GM18861 (cell line): ENCODE results near the gene BRSK1.
"Not testable (repeated sequence)": the region's sequence is repeated elsewhere in the genome, so short reads cannot be mapped to it uniquely, and the experiment has no call there.

ENCODE experiments used
- ATAC-seq: cut with Tn5 transposase; IDR thresholded peaks from one replicate; pipeline ENCODE4 v1.9.1; 2021; ENCODE audit not compliant: unreplicated experiment

The BRSK1 gene

DNA sequence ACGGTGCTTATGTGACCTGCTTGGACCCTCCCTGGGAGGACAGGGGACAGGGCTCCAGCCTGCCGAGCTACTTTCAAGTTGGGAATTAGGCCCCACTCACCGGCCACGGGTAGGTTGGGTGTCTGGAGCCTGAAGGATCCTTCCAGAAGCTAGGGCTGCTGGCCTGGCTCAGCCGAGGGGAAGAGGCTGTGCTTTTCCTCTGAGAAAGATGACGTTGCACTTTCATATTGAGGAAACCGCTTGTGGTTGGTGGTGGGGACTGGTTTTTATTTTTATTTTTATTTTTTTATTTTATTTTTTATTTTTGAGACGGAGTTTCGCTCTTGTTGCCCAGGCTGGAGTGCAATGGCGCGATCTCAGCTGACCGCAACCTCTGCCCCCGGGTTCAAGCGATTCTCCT lies 41.4 kb downstream of the BRSK1 start, which contains the start of gene TMEM150B:
Gene TMEM150B, minus strand, starts transcription at position 170 of the 400 bp plus-strand sequence. CDS start 4,305 bp downstream, outside the sequence.
- no peak for ATAC-seq

GRCh38 chr19:55328774-55329318 lies 45.0 kb downstream of the BRSK1 start:
- ATAC-seq: not testable (repeated sequence)

DNA sequence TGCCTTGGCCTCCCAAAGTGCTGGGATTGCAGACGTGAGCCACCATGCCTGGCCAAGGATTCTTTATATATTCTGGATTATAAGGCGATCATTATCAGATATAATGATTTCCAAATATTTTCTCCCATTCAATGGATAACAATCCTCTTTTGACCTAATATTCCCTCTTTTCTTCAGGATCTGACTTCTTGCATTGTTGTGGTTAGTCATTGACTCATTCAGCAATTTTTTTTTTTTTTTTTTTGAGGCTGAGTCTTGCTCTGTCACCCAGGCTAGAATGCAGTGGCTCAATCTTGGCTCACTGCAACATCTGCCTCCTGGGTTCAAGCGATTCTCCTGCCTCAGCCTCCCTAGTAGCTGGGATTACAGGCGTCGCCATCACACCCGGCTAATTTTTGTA lies 46.0 kb downstream of the BRSK1 start:
- not testable (repeated sequence) for ATAC-seq

- no peak for ATAC-seq
Observed at GRCh38 chr19:55333870-55334269, 50.1 kb downstream of the BRSK1 start.

DNA sequence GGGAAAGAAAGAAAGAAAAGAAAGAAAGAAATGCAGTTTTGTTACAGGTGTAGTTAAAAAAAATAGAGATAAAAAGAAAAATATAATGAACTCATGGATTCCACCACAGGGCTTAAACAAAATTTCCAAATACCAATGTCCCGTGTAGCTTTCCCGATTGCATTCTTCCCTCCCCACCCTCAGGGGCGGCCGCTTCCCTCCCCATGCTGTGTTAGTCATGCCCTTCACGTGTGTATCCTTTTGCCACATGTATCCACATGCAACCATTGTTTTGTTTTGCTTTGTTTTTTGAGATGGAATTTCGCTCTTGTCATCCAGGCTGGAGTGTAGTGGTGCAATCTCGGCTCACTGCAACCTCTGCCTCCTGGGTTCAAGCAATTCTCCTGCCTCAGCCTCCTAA lies 52.3 kb downstream of the BRSK1 start:
- no peak for ATAC-seq

DNA sequence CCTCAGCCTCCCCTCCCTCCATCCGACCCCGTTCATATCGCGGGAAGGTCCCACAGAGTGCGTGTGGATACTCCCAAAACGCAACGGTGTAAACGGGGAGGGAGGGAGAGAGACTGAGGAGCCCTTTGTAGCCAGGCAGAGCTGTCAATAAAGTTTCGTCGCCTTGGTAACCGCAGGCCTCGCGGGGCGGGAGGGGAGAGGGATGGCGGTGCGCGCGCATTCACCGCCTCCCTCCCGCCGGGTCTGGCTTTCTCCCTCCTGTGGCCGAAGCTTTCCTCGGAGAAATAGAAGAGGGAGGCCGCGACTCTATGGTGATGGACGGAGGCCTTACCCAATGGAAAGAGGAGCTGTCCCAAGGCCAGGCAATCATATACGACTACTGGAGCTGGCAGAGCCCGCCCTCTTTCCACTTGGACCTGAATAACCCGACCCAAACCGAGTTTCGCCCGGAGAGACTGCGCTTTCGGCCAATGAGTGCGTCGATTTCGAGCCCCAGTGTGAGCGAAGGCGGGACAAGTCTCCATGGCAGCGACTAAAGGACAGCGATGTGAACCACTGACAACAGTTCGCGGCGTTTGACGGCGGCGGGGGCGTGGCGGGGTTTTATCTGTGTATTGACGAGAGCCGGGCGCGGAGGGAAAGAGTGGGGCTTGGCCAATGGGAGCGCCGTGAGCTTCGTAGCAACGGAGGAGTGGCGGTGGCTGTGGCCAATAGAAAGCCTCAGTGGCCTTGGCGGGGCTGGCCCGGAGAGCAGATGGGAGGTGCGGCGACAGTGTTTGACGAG lies 55.5 kb downstream of the BRSK1 start, which contains the start of gene KMT5C:
Gene KMT5C, plus strand, starts transcription at position 772 of the 784 bp plus-strand sequence. CDS start 2,061 bp downstream, outside the sequence.
- peak; percentile 82 for ATAC-seq

GRCh38 chr19:55339889-55340783 lies 56.3 kb downstream of the BRSK1 start:
- ATAC-seq: no peak

GRCh38 chr19:55340784-55341147 lies 57.0 kb downstream of the BRSK1 start:
- no peak for ATAC-seq

GRCh38 chr19:55341171-55341588 lies 57.4 kb downstream of the BRSK1 start:
- no peak for ATAC-seq

- ATAC-seq: no peak
Observed at GRCh38 chr19:55341595-55342531, 58.1 kb downstream of the BRSK1 start.

DNA sequence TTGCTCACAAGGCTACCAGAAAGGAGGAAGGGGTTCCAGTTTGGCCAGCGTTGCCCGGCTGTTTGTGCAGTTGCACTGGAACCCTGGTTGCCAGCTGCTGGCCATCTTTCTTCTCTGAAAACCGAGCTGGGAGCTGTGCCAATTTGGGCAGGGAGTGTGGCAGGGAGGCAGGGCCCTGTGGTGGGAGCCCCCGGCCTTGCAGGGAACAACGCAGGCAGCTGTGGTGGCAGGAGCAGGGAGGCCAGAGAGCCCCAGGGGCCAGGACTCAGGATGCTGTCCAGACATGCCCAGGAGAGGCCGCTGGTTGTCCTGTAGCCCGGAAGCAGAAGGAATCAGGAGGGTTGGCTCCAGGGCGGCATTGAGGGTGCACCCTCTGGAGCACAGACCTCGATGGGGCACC lies 60.6 kb downstream of the BRSK1 start:
- no peak for ATAC-seq

DNA sequence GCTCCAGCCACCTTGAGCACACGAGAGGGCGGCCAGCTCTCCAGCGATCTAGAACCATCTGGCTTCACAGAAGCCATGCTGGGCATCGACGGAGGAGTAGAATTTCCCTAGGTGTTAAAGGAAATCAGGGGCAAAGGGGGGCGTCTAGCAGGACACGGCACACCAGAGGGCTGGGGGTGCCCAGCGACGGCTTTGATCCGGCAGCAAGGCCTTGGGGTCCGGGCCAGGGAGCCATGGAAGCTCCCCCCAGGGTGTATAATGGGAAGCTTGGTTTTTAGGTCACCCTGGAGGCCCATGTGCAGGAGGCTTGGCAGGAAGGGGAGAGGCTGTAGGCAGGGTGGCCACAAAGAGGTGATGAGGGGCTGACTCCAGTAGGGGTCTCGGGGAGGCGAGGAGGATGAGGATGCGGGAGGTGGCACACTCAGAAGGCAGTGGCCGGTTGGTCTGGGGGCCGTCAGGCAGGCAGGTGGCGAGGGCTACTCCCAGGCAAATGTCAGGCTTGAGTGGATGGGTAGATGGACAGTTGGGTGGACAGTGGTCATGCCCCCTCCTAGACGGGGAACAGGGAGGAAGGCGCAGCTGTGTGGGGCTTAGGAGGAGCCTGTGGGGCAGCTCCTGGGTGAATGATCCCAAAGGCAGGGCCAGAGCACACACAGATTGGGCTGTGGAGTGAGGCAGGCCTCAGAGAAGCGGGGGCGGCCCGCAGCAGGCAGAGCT lies 61.5 kb downstream of the BRSK1 start:
- no peak for ATAC-seq

DNA sequence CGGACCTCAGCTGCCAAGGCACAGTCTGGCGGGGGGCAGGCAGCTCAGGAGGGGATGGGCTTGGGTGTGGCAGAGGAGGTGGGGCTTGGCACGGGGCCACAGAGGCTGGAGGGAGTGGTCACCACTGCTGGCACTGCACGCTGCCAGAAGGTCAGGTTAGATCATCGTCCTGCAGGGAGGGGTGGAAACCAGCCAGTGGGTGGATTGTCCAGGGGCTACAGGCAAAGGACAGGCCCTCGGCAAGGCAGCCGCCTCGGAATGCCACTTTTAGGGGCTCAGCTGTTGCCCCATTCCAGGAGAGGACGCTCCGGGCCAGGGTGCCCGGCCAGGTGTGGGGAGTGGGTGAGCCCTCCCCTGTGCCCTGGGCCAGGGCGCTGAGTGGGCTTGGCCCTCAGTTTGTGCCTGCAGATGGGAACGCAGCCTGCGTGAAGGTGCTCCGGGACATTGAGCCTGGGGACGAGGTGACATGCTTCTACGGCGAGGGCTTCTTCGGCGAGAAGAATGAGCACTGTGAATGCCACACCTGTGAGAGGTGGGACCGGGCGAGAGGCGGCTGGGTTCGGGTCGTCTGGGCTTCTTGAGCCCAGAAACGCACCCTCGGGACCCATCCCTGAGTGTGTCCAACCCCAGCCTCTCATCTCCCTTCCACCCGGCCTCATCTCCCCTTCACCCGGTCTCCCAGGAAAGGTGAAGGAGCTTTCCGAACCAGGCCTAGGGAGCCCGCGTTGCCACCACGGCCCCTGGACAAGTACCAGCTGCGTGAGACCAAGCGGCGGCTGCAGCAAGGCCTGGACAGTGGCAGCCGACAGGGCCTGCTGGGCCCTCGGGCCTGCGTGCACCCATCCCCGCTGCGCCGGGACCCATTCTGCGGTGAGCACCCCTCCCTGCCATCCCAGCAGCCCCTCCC lies 62.3 kb downstream of the BRSK1 start:
- ATAC-seq: no peak

GRCh38 chr19:55346725-55347441 lies 63.1 kb downstream of the BRSK1 start:
- no peak for ATAC-seq

DNA sequence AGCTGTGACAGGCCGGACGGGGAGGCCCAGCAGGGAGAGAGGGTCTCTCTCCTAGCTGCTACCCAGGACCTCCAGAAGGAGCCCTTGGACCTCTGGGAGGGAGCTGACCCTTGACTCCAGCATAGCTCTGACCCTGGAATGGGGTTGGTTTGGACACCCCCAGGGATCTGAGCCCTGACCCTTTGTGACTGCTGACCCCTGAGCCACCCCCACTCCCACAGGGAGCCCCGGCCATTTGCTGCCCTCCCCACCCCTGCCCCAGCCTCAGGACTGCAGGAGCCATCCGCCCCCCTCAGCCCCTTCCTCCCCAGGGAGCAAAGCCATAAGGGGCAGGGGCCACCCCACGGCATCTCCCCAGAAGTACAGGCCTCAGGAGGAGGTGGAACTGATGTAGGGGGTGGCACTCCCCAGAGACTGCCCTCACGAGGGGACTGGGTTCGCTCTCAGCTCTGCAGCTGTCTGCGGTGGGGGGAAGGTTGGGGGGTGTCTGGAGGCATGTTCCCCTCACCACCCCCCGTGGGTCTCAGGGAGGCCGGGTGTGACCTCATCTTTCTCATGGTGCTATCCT lies 63.7 kb downstream of the BRSK1 start:
- ATAC-seq: no peak

- ATAC-seq: no peak
Observed at GRCh38 chr19:55348317-55349034, 64.7 kb downstream of the BRSK1 start.
